GM12891 (cell line): ENCODE measurements around the gene CLCA2.

Source experiments
- POLR2A ChIP-seq: IDR thresholded peaks from 2 replicates; pipeline ENCODE4 v1.6.1; 2011; ENCODE audit warnings: low read depth, low read length, control low read depth
- POLR2AphosphoS5 ChIP-seq: IDR thresholded peaks from 2 replicates; pipeline ENCODE4 v1.6.1; 2011; ENCODE audit warnings: low read depth, low read length, control low read depth
- POU2F2 ChIP-seq: IDR thresholded peaks from 2 replicates; pipeline ENCODE4 v1.6.1; 2011; ENCODE audit warnings: low read depth, mild to moderate bottlenecking, control low read depth, low read length, moderate library complexity
- TAF1 ChIP-seq: IDR thresholded peaks from 2 replicates; pipeline ENCODE4 v1.6.1; 2011; ENCODE audit warnings: low read depth, low read length, control low read depth

- TF ChIP-seq POLR2AphosphoS5 (no peak), POLR2A (no peak), TAF1 (no peak), POU2F2 (no peak)
These were observed 37.5 kb downstream of the CLCA2 start for GRCh38 chr1:86461482-86461881.
